OCI-LY7 (cell line): ENCODE measurements around the gene ACAN. TPM values are rescaled to one million over a fixed set of nuclear protein-coding genes. Genes with fewer than 3 reads are reported as not detected.

ENCODE experiments used
- BruUV-seq: library from RNA; stranded (reverse); fragments of 400-500 nt; replicated peaks from 2 replicates; lab custom pipeline; 2021; lab: Mats Ljungman, UMichigan
- CTCF ChIA-PET: fragments of 300-600 bp; sonication (Branson Sonifier 250); formaldehyde crosslinking; loops from one replicate; lab custom pipeline; 2022; ENCODE audit warnings: antibody characterized with exemption; ENCODE audit not compliant: unreplicated experiment; lab: Charles Lee
- POLR2A ChIA-PET: fragments of 300-600 bp; sonication (Branson Sonifier 250); formaldehyde crosslinking; loops from one replicate; lab custom pipeline; 2022; ENCODE audit warnings: antibody characterized with exemption; lab: Charles Lee
- DNase-seq: peaks from one replicate; pipeline ENCODE4 v3.0.0-alpha.2; 2015; ENCODE audit warnings: low spot score
- H2AFZ ChIP-seq: fragments of 200-600 bp; sonication (generic), shearing (Covaris generic); 2 replicates; pipeline ENCODE4 v1.6.1; 2014; ENCODE audit warnings: mild to moderate bottlenecking, antibody characterized with exemption, low read length, moderate library complexity
- H3K27ac ChIP-seq: fragments of 200-600 bp; sonication (generic); 2 replicates; pipeline ENCODE4 v1.5.1; 2014; ENCODE audit warnings: mixed run types, low read depth, mild to moderate bottlenecking, moderate library complexity, low read length, inconsistent platforms; ENCODE audit not compliant: poor library complexity, severe bottlenecking
- H3K36me3 ChIP-seq: fragments of 200-600 bp; sonication (generic); 2 replicates; pipeline ENCODE4 v1.6.1; 2014; ENCODE audit warnings: mild to moderate bottlenecking, antibody characterized with exemption, low read length, moderate library complexity, mixed read lengths; ENCODE audit not compliant: insufficient read depth
- H3K4me1 ChIP-seq: fragments of 200-600 bp; sonication (generic); 2 replicates; pipeline ENCODE4 v1.5.1; 2014; ENCODE audit warnings: mild to moderate bottlenecking, low read length; ENCODE audit not compliant: insufficient read depth, poor library complexity, severe bottlenecking
- H3K4me2 ChIP-seq: fragments of 200-600 bp; sonication (generic); 2 replicates; pipeline ENCODE4 v1.6.1; 2014; ENCODE audit warnings: mild to moderate bottlenecking, low read length
- H3K4me3 ChIP-seq: fragments of 200-600 bp; sonication (generic); 2 replicates; pipeline ENCODE4 v1.5.1; 2014; ENCODE audit warnings: mild to moderate bottlenecking, low read depth, low read length; ENCODE audit not compliant: poor library complexity, severe bottlenecking
- H3K79me2 ChIP-seq: fragments of 200-600 bp; sonication (generic); 2 replicates; pipeline ENCODE4 v1.6.1; 2016; ENCODE audit warnings: low read depth, mild to moderate bottlenecking, low read length, moderate library complexity, mixed read lengths; ENCODE audit not compliant: insufficient read depth
- H3K9me2 ChIP-seq: fragments of 200-600 bp; sonication (generic); 2 replicates; pipeline ENCODE4 v1.6.1; 2016; ENCODE audit warnings: mild to moderate bottlenecking, low read length, mixed read lengths; ENCODE audit not compliant: insufficient read depth
- H3K9me3 ChIP-seq: fragments of 200-600 bp; sonication (generic); 2 replicates; pipeline ENCODE4 v1.6.1; 2014; ENCODE audit warnings: mild to moderate bottlenecking, mixed run types, low read length, mixed read lengths
- H4K20me1 ChIP-seq: fragments of 200-600 bp; sonication (generic); 2 replicates; pipeline ENCODE4 v1.6.1; 2014; ENCODE audit warnings: mild to moderate bottlenecking, antibody characterized with exemption, low read length, moderate library complexity, mixed read lengths; ENCODE audit not compliant: insufficient read depth
- CTCF ChIP-seq: fragments of 200-600 bp; sonication (generic); conservative IDR thresholded peaks from 2 replicates; pipeline ENCODE4 v1.5.1; 2014; ENCODE audit warnings: mild to moderate bottlenecking, antibody characterized with exemption, low read length, moderate library complexity, mixed read lengths
- EZH2phosphoT487 ChIP-seq: fragments of 200-600 bp; sonication (generic); IDR thresholded peaks from 2 replicates; pipeline ENCODE4 v1.6.1; 2018; ENCODE audit warnings: low read depth, borderline replicate concordance, mild to moderate bottlenecking, mixed run types, antibody characterized with exemption, low read length, moderate library complexity, mixed read lengths
- intact Hi-C: fragments of 100-400 bp; cut with micrococcal nuclease; formaldehyde crosslinking; loops from one replicate; pipeline ENCODE4 v1.10.0; 2022; ENCODE audit not compliant: unreplicated experiment
- total RNA-seq, 2 experiments: library from RNA; depleted of rRNA in 1 of 2; stranded (reverse); fragments of >200 nt in 1 of 2; shearing (Covaris generic) in 1 of 2; gene quantifications; 2 replicates each; pipeline ENCODE4 v1.2.3, GENCODE V29; 2014 to 2022

The ACAN gene
- total RNA-seq, 2 experiments from 2014 or later = not detected

GRCh38 chr15:88852476-88852875, 49.2 kb downstream of the ACAN start:
- CTCF ChIA-PET = no interaction called here
- TF ChIP-seq EZH2phosphoT487 (no peak), CTCF (no peak)
- no peak overlapping the region for H3K4me3 ChIP-seq
- H3K4me1 ChIP-seq = no peaks in the 10 kb centered on the region
- 0 out of 2 replicates have a peak, but pooled peaks cover 4% of the 10 kb centered on the region for H3K9me3 ChIP-seq
- POLR2A ChIA-PET = no interaction called here
- no peak for DNase-seq
- no peak overlapping the region for H3K4me2 ChIP-seq
- no peaks in the 10 kb centered on the region for H3K79me2 ChIP-seq
- no peaks in the 10 kb centered on the region for H3K9me2 ChIP-seq
- H3K27ac ChIP-seq = no peak overlapping the region
- H3K36me3 ChIP-seq = no peaks in the 10 kb centered on the region
- no peaks in the 10 kb centered on the region for H4K20me1 ChIP-seq
- no peak overlapping the region for H2AFZ ChIP-seq
- intact Hi-C loops = no loop called here
- BruUV-seq = no TSS peak

- BruUV-seq = no TSS peak
Observed at GRCh38 chr15:88858934-88859333, 55.7 kb downstream of the ACAN start.

More at GRCh38 chr15:88858934-88859333, 55.7 kb downstream of the ACAN start:
- Histone ChIP-seq H3K9me3 (0 out of 2 replicates have a peak, but pooled peaks cover 4% of the 10 kb centered on the region), H3K9me2 (no peaks in the 10 kb centered on the region), H3K4me2 (no peak overlapping the region), H3K79me2 (no peaks in the 10 kb centered on the region), H3K4me3 (no peak overlapping the region), H3K36me3 (no peaks in the 10 kb centered on the region), H2AFZ (no peak overlapping the region), H3K4me1 (no peaks in the 10 kb centered on the region), H3K27ac (no peak overlapping the region), H4K20me1 (no peaks in the 10 kb centered on the region)
- no peak for TF ChIP-seq CTCF
- no peak for TF ChIP-seq EZH2phosphoT487
- intact Hi-C loops = no loop called here
- ChIA-PET CTCF (no interaction called here), POLR2A (no interaction called here)
- no peak for DNase-seq
